C4-2B (cell line): Measurements from ENCODE around the gene C3orf18.

Experiments used
- H3K27ac ChIP-seq: fragments of 450-650 bp; 2 replicates; pipeline ENCODE4 v1.5.1; 2017
- ZFX ChIP-seq: fragments of 450-650 bp; IDR thresholded peaks from 2 replicates; pipeline ENCODE4 v1.6.1; 2017
- TF ChIP-seq, protein P1 (sequence below): fragments of 450-650 bp; conservative IDR thresholded peaks from 2 replicates; pipeline ENCODE4 v1.5.1; 2017; ENCODE audit warnings: mild to moderate bottlenecking

The C3orf18 gene

DNA sequence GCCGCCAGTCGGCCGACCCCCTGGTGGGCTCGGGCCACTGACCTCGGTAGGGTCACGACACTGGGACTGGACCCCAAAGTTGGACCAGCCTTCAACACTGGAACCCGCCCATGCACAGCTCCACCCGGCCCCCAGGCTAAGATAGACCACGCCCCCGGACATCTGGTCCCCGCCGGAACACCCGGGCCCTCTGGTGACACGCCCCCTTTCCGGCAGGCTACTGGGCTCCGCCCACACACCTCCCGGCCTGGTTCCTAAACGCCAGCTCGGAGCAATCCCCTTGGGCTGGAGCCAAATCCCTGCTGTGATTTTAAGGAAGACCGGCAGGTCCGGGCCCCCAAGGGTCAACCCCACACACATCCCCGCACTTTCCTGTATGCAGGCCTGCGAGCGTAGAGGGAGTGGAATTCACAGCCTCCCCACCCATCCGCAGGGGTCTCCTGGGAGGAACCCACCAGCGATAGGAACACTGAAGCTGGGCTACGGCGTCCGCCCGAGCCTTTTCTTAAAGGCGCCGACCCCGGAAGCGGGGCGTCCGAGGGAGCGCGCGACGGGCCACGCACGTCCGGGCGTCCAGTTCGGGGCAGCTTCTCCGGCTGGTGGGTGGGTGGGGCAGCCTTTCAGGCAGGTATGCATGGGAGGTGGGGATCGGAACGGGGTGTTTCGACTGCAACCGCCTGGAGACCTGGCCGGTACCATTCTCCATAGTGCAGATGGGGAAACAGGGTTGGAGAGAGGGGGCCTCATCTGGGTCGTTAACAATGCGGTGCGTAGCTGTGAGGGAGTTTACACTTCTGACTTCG is 1.6 kb upstream of the C3orf18 start, which contains the start of gene HEMK1:
HEMK1 (plus strand) TSS at position 576 of the 803 bp plus-strand sequence. CDS start 1,583 bp downstream, outside the sequence.
- TF ChIP-seq, protein P1, sequence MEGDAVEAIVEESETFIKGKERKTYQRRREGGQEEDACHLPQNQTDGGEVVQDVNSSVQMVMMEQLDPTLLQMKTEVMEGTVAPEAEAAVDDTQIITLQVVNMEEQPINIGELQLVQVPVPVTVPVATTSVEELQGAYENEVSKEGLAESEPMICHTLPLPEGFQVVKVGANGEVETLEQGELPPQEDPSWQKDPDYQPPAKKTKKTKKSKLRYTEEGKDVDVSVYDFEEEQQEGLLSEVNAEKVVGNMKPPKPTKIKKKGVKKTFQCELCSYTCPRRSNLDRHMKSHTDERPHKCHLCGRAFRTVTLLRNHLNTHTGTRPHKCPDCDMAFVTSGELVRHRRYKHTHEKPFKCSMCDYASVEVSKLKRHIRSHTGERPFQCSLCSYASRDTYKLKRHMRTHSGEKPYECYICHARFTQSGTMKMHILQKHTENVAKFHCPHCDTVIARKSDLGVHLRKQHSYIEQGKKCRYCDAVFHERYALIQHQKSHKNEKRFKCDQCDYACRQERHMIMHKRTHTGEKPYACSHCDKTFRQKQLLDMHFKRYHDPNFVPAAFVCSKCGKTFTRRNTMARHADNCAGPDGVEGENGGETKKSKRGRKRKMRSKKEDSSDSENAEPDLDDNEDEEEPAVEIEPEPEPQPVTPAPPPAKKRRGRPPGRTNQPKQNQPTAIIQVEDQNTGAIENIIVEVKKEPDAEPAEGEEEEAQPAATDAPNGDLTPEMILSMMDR = no peak
- peak; percentile 47; the same call in 1 of the 2 replicates for TF ChIP-seq ZFX
- H3K27ac ChIP-seq = peak within 1 kb of the TSS; percentile 71

- H3K27ac ChIP-seq = peak overlapping the region; percentile 41
- TF ChIP-seq, protein P1 = no peak
- TF ChIP-seq ZFX = no peak
Measured at GRCh38 chr3:50567011-50567385, 549 bp downstream of the C3orf18 start.

DNA sequence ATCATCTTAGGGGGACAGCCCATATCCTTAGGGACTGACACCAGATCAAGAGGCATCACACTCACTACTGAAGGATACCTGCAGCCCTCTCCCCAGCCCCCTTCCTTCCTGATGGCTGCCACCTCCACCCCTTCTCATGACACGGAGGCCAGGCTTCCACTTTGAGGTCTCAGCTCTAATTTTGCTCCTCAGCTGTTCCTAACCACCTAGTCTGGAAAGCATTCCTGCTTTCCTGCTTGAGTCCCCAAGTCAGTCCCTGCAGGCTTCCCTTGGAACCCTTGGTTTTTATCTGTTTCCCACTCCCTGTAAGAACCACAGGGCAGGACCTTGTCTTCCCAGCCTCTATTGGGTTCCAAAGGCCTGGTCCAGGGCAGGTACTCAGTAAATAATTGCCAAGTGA is 3.2 kb downstream of the C3orf18 start:
- TF ChIP-seq, protein P1 = no peak
- no peak for TF ChIP-seq ZFX
- H3K27ac ChIP-seq = no peak overlapping the region

DNA sequence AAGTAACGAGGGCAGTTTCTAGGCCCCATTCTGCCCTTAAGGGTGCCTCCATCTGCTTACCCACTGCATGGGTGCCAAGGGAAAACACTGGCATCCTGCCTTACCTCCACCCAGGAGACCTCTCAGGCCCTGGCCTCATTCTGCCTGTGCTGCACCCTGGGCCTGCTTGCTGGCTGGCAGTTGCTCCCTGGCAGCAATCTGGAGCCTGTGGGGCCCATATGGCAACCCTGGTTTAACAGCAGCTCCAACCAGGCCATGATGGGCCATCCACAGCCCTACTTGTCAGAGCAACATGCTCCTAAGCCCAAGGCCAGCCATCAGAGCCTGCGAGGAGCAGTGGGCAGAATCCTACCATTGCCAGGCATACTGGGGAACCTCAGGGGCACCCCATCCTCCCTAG is 3.7 kb downstream of the C3orf18 start:
- TF ChIP-seq, protein P1 = no peak
- no peak for TF ChIP-seq ZFX
- H3K27ac ChIP-seq = no peak overlapping the region

- H3K27ac ChIP-seq = no peak overlapping the region
- TF ChIP-seq, protein P1 = no peak
- TF ChIP-seq ZFX = no peak
Measured at GRCh38 chr3:50562861-50563260, 4.7 kb downstream of the C3orf18 start.

DNA sequence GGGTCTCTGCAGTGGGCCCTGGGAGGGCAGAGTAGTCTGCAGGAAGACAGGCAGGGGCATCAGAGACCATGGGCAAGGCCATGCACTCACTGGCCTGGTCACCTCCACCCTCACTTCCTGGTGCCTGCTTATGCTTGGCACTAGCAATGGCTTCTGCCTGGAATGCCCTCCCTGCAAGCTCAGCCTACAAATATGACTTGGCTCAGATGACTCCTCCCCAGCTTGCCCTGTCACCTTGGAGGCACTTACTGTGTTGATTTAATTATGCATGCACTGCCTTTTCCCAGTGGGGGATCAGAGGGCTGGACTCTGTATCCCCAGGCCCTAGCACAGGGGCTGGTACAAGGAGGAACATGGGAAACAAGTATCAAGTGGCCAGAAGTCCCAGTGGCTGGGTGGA is 7.8 kb downstream of the C3orf18 start:
- H3K27ac ChIP-seq = no peak overlapping the region
- no peak for TF ChIP-seq ZFX
- TF ChIP-seq, protein P1 = no peak

DNA sequence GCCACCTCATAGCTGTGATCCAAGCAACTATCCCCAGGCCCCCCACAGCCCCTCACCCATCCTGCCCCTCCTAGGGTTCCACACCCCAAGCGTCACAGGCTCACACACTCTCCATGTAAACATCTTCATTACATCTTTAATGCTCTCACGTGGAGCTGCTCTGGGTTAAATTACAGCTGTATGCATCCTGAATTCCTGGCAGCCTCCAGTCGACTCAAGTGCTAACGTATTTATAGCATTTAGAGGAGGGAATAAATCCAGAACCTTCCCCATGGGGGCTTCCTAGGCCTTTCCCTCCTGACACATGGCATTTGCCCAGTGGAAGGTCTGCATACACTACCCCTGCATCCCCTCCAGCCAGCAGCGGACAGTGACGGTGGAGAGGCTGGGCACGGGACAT is 9.6 kb downstream of the C3orf18 start:
- TF ChIP-seq ZFX = no peak
- TF ChIP-seq, protein P1 = no peak
- H3K27ac ChIP-seq = no peak overlapping the region
